GM18505 (cell line): Measurements from ENCODE around the gene ANTXR1.

Experiments used
- ATAC-seq: cut with Tn5 transposase; IDR thresholded peaks from one replicate; pipeline ENCODE4 v1.9.1; 2021; ENCODE audit not compliant: unreplicated experiment
- POLR2A ChIP-seq: IDR thresholded peaks from 4 replicates; pipeline ENCODE4 v1.6.1; 2011; ENCODE audit warnings: borderline replicate concordance; ENCODE audit not compliant: insufficient read depth, insufficient read length; ENCODE audit errors: extremely low read depth

ANTXR1 gene

GRCh38 chr2:68987021-68987503 lies 25.9 kb upstream of the ANTXR1 start:
- TF ChIP-seq POLR2A, result no peak
- ATAC-seq, result no peak

DNA sequence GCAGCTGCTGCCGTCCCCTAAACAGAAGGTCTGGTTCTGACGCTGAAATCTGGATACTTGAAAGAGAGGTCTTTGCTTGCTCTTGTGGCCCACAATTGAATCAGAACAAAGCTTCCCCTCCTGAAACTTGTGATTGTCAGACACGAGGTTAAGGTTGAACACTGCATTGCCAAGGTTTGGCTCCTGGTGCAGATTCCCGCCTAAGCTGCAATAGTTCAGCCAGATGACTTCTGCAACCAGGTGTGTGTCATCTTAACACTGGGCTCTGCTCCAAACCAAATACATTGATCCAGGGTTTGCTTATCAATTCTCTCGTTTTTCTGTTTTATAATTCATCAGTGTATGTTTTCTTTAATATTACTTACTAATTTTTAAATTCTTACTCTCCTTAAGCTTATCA lies 23.9 kb upstream of the ANTXR1 start:
- ATAC-seq, result no peak
- no peak for TF ChIP-seq POLR2A

- no peak for ATAC-seq
- TF ChIP-seq POLR2A, result no peak
These were observed 20.6 kb upstream of the ANTXR1 start for GRCh38 chr2:68992341-68992740.

DNA sequence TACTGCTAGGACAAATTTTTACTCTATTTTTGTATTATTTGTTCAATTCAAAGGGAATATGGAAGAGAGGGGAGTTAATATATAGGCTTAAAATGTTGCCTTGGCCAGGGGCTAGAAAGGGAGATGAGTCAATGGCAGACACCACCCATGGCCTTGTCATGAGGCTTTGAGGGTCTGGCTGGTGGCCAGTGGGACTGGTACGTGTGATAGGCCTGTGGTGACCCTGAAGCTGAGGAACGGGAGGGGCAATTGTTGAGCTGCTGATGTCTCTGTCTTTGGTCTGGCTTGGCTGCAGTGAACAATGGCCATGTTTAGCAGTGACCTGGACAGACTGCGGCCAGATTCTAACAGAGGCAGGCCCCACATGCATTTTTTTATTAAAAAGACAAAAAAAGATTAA lies 20.0 kb upstream of the ANTXR1 start:
- ATAC-seq, result no peak
- no peak for TF ChIP-seq POLR2A

DNA sequence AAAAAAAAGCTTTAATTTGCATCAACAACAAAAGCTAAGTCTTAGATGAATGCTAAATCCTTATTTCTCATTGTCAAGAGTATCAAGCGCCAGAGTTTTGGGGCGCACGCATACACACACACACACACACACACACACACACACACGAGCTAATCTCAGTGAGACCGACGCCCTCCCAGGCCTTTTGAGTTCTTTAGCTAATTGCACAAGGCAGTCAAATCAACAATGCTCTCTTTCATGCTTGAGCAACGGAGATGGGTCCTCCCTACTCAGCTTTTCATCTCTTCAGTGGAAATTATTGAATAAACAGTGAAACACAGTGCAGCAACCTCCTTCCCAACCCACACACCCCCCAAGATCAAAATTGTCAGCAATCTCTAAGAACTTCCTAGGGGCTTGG lies 19.3 kb upstream of the ANTXR1 start:
- no peak for TF ChIP-seq POLR2A
- ATAC-seq, result no peak

DNA sequence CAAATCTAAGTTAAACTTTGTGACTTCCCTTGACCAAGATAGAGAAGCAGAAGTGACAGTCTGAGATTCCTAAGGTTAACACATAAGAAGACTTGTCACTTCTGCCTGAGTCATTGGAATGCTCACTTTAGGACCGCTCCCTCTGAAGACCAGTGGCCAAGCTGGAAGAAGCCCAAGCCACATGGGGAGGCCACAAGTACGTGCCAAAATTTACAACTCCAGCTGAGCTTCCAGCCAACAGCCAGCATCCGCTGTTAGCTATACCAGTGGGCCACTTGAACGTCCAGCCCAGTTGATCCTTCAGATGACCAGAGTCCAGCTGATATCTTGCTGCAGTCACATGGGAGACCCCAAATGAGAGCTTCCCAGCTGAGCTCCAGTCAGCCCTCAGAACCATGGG lies 18.1 kb upstream of the ANTXR1 start:
- no peak for ATAC-seq
- TF ChIP-seq POLR2A, result no peak

DNA sequence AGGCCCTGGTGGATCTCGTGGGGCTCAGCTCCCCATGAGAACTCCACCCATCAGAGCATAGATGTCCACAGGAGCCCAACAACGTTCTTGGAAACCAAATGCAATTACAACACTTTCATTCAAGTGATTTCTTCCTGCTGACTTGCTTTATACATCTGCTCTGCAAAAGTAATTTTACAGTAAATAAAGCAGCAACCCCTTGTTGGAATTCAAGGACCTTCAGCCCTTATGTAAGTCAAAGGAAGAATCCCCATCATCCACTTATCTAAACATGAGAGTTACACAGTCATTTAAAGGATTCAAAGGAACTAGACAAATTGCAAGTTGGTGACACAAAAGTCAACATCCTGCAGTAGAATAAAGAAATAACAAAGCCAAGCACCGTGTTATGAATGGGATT lies 17.1 kb upstream of the ANTXR1 start:
- no peak for TF ChIP-seq POLR2A

DNA sequence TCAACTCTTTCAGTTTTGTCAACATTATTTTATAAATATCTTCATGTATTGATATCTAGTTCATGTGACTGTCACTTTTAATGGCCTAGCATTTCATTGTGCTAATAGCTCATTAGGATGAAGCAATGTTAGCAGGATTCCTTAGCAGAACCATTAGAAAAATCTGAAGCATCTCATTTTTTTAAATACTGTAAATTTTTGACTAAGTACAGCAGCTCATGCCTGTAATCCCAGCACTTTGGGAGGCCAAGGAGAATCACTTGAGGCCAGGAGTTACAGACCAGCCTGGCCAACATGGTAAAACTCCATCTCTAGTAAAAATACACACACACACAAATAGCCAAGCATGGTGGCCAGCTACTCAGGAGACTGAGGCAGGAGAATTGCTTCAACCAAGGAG lies 15.6 kb upstream of the ANTXR1 start:
- ATAC-seq, result no peak
- no peak for TF ChIP-seq POLR2A

More for the DNA sequence above, 17.1 kb upstream of the ANTXR1 start:
- no peak for ATAC-seq

GRCh38 chr2:69001879-69002278 lies 11.1 kb upstream of the ANTXR1 start:
- TF ChIP-seq POLR2A, result no peak
- ATAC-seq, result no peak

DNA sequence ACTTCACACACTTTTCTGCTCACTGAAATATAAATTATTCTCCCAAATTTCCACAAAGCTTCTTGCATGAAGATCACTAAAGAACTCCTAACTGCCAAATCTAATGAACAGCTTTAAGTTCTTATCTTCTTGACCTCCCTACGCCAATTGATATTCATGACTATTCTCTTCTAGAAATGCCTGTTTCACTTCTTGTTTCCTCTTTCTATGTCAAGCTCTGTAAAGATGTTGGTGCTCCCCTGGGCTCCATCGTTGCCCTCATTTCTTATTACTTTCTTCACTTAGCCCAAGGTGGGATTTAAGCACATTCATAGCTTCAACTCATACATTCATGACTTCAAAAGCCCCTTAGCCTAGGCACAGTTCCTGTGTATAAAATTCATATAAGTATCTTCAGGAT lies 9.2 kb upstream of the ANTXR1 start:
- no peak for ATAC-seq
- TF ChIP-seq POLR2A, result no peak

DNA sequence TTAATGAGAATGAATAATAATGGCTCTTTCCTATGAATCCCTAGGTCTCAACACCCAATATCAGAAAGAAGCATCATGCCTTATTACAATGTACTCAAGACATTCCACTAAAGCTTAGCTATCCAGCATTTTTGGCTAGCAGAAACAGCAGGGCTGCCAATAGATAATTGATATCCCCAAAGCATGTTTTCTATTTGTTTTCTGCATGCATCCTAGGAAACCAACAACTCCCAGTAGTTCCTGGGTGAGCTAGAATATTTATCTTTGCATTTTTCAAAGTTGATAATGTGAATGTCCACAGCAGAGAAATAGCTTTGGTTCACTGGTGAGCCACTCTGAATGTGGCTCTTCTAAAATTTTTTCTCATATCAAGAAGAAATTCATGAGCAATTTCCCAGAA lies 5.8 kb upstream of the ANTXR1 start:
- no peak for TF ChIP-seq POLR2A
- no peak for ATAC-seq

DNA sequence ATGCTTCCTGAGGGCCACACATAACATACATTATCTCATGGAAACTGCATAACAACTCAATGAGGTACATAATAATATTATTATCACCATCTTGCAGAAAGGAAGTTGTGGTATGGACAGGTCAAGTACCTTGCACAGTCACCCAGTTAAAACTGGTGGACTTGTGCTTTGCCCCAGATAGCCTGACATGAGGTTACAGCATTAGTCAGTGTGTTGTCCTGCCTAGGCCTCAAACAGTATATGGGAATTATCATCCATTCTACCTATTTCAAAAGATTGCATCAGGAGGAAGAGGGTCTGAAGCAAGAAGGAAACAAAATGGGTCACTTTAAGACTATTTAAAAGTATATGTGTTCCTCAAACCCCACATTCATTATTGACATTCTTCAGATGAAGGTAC lies 5.4 kb upstream of the ANTXR1 start:
- TF ChIP-seq POLR2A, result no peak
- ATAC-seq, result no peak

DNA sequence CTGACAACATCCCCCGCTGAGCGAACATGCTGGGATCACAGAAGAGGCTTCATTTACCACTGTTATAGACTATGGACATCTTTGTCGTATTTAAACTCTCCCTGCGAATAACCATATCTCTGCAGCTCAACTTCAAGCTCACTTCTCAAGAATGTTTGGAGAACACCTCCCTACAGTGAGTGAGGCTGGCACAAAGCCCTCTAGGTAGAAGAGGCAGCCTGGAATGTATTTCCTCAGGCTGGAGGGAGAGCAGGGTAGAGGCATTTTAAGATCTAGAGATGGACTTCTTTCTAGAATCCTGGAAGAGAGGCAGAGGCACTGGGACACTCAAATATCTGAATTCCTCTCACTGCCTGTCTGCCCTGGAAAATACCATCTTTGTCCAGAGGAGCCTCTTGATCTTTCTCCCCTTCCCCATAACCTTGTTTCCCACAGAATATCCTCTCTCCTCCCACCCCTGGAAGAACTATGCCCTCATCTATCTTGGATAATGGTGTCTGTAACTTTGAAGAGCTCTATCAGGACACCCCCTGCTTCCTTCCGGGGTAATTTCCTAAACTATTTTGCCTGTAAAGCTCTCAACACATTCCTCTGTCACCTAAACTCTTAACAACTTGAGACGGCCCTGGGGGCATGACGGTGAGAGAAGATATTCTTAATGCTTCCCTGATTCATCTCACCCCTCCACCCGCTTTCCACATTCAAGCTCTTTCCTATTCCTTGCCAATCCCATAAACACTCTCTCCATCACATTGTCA lies 2.4 kb upstream of the ANTXR1 start:
- no peak for TF ChIP-seq POLR2A

GRCh38 chr2:69011611-69012157 lies 1.3 kb upstream of the ANTXR1 start:
- no peak for ATAC-seq
- TF ChIP-seq POLR2A, result no peak

More for the DNA sequence above, 2.4 kb upstream of the ANTXR1 start:
- ATAC-seq, result no peak
